Activated naive CD4-positive, alpha-beta T cell treated with anti-CD3 and anti-CD28 coated beads, Interleukin-2, amount 50 U/mL, for 24 hours (primary cell): ENCODE results near the gene PDE5A.

Experiments
- H3K27ac Mint-ChIP-seq: one replicate; pipeline ENCODE4 v1.8.0; 2021; ENCODE audit warnings: mild to moderate bottlenecking, mixed read lengths
- H3K27me3 Mint-ChIP-seq: one replicate; pipeline ENCODE4 v1.8.0; 2021; ENCODE audit warnings: mixed read lengths
- H3K36me3 Mint-ChIP-seq: one replicate; pipeline ENCODE4 v1.8.0; 2021; ENCODE audit warnings: mixed read lengths
- H3K4me1 Mint-ChIP-seq: one replicate; pipeline ENCODE4 v1.8.0; 2021; ENCODE audit warnings: mixed read lengths
- H3K4me3 Mint-ChIP-seq: one replicate; pipeline ENCODE4 v1.8.0; 2021; ENCODE audit warnings: mild to moderate bottlenecking, mixed read lengths
- H3K9me3 Mint-ChIP-seq: one replicate; pipeline ENCODE4 v1.8.0; 2021; ENCODE audit warnings: mixed read lengths

The PDE5A gene

DNA sequence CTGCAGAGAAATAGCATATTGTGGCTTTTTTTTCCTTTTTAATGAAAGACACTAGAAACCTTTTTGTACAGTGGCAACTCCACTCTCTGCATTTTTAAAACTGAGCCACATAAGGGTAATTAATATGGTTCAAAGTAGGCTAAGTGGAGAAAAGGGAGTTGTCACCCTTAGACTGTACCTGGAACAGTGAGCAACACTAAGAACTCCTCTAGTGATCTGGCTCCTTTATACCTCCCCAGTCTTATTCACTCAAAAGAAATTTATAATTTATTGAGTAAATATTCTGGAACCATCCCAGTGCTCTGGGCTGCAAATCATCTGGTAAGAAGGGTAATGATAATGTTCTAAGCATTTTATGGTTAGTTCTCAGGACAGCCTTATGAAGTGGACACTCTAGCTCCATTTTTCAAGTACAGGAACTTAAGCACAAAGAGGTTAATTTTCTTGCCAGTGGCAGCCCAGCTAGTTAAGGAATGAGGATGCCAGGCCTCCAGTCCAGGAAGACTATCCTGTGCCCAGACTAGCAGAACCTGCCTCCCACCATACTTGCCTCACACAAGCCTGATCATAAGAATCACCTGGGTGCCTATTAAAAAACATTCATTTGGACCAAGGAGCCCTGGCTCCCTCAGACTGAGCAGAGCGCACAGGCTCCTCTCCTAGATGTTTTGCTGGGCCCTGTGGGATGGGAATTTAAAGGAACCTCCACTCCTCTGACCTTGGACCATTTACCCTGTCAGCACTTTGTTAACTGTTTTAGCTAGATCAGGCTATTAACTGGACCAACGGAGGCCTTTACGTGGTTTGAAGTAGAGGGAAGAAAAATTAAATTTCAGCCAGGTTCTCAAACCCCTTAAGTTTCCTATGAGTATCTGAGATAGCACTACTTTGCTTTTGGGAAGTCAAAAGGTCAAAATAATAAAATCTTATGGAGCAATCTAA is 102.6 kb downstream of the PDE5A start:
- H3K4me1 Mint-ChIP-seq, result no peaks in the 10 kb centered on the region
- H3K36me3 Mint-ChIP-seq, result peaks cover 12% of the 10 kb centered on the region
- H3K27me3 Mint-ChIP-seq, result no peaks in the 10 kb centered on the region
- no peak overlapping the region for H3K27ac Mint-ChIP-seq
- H3K9me3 Mint-ChIP-seq, result no peaks in the 10 kb centered on the region
- no peak overlapping the region for H3K4me3 Mint-ChIP-seq

DNA sequence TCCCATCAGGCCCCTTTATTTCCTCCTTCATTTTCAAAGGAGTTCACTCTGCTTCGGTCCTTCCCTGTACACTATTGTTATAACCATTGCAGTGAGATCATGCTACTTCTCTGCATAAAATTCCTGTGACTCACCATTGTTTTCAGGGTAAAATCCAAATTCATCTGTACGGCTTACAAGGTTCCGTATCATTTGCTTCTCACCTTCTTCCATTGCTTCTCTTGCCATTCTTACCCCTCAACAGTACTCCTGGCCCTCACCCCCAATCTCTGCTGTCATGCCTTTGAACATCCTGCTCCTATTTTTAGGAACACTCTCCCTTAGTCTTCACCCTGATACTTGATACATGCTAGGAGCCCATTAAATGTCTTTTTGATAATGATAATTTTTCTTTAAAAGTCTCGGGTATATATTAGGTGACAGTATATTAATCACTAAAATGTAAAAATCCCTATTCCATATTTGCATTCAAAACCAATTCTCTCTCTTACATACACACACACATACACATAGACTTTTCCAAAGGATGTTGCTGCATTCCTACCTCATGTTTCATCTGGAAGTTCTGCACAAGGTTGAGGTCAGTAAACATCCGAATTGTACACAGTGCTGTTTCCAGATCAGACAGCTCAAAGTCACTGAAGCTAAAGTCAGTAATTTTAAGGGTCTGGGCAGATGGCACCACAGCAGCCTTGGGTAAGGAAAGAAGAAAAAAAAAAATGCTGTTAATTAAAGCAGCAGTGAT is 103.4 kb downstream of the PDE5A start:
- peak overlapping the region; percentile 6 for H3K27ac Mint-ChIP-seq
- H3K4me1 Mint-ChIP-seq, result no peaks in the 10 kb centered on the region
- H3K9me3 Mint-ChIP-seq, result no peaks in the 10 kb centered on the region
- no peak overlapping the region for H3K4me3 Mint-ChIP-seq
- H3K36me3 Mint-ChIP-seq, result peaks cover 14% of the 10 kb centered on the region
- no peaks in the 10 kb centered on the region for H3K27me3 Mint-ChIP-seq

DNA sequence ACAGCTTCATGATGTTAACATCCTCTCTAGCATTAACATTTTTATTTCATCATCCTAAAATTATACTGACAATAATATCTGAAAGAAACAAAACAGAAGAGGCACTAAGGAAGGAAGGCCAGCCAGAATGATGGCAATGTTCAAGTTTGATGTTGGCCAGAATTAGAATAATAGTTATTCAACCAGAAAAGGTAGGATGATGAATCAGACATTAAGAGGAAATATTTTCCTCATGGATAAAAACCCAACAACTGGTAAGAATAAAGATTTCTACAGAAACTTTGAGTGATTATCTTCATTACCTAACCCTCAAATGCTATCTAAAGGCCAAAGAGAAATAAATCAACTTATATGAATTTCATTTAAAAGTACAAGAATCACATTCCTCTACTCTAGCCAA is 105.2 kb downstream of the PDE5A start:
- Mint-ChIP-seq H3K4me3 (no peak overlapping the region), H3K9me3 (no peaks in the 10 kb centered on the region), H3K36me3 (peaks cover 10% of the 10 kb centered on the region), H3K27ac (no peak overlapping the region), H3K27me3 (no peaks in the 10 kb centered on the region), H3K4me1 (no peaks in the 10 kb centered on the region)

DNA sequence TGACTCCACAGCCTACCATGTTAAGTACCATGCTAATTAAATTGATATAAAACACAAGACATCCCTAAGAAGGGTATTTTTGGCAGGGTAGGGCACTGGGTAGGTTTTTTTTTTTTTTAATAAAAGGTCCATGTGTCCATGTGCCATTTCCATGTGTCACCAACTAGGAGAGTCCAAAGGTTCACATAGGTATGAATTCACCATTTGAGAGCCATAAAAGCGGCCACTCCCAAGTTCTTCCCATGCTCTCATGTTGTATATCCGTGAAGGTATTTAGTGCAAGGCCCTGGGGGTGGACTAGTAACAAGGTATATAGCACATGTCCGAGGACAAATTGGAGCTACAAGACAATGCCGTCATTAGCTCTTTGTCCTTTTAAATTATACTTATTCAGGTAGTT is 107.3 kb downstream of the PDE5A start:
- Mint-ChIP-seq H3K4me3 (no peak overlapping the region), H3K4me1 (no peaks in the 10 kb centered on the region), H3K36me3 (peaks cover 14% of the 10 kb centered on the region), H3K27me3 (no peaks in the 10 kb centered on the region), H3K9me3 (no peaks in the 10 kb centered on the region), H3K27ac (no peak overlapping the region)

DNA sequence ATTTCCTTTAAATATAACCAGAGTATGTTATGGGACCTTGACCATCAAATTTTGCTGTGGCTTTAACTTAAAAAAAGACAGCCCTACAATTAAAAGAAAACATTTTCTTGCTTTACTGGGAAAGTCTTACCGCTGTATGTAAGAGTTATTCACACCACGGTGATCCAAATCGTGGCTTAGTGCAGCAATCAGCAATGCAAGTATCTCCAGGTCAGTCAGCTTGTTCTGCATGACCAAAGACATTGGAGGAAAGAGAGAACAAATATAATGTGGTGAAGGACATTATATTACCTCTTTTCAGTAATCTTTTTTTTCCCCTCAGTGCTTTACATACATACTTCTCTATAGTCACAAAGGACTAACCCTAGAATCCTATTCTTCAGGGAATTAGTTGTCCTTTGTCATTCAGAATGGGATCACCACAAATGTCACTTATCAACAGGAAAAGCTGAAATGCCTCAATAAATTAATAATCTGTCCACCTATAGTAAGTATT is 109.6 kb downstream of the PDE5A start:
- Mint-ChIP-seq H3K4me3 (no peak overlapping the region), H3K9me3 (no peaks in the 10 kb centered on the region), H3K36me3 (peaks cover 14% of the 10 kb centered on the region), H3K4me1 (no peaks in the 10 kb centered on the region), H3K27me3 (no peaks in the 10 kb centered on the region), H3K27ac (no peak overlapping the region)

DNA sequence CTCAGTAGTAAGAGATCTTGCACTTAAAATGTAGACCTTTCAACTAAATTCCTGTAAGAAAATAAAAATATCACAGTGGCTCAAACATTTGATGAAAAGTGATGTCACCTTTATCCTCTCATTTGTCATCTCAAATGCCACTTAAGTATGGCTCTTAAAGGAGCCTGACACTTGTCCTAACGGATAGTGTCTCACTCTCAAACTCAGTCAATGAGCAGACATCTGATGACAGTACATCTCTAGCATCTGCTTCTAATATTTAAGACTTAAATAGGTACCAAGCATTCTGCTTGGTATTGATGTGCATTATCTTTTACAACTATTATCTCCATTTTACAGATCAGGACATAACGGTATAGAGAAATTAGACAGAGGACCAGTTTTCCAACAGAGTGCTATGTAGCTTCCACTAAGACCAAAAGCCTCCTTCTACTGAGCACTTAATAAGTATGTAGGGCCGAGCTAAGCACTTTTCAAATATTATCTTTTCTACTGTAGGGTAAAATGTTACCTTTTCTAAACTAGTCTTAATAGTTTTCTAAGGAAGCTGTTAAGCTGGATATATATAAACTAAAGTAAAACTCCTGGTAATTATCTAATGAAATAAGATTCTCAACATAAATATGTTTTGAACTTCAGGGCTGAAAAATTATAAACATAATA is 110.2 kb downstream of the PDE5A start:
- Mint-ChIP-seq H3K27me3 (no peaks in the 10 kb centered on the region), H3K9me3 (no peaks in the 10 kb centered on the region), H3K36me3 (peaks cover 18% of the 10 kb centered on the region), H3K4me3 (no peak overlapping the region), H3K27ac (no peak overlapping the region), H3K4me1 (no peaks in the 10 kb centered on the region)

DNA sequence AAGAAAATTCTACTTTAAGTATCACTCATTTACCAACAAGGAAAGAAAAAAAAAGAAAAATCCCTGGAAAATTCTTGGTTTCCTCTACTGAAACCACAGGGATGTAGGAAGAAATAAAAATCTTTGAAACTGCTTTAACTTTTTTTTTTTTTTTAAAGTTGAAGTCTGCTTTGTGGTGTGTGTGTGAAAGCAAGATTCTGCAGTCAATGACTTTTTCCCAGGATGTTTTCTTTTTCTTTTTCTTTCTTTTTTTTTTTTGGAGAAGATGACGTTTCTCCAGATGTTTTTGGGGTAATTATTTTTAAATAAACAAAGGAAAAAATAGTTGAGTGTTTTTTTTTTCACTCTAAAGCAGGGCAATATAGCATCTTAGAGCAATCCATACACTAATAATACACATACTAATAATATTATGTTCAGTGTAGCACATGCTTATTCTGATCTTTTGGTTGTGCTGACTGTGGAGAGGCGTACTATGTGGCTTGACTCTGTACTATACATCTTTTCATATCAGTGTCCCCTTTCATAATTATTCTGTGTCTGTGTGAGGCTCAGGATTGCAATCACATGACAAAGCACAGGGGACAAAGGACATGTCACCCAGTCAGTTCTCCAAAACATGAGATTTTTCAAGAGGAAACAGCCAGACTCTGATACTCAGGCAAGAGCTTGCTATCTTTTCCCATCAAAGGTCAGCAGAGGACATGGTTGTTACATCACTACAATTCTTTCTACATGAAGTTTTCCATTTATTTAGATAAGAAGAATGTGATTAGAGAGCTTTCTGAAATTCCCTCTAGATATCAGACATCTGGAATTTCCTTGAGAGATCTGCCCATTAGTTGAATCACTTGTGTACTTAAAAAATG is 111.0 kb downstream of the PDE5A start:
- no peaks in the 10 kb centered on the region for H3K9me3 Mint-ChIP-seq
- no peak overlapping the region for H3K4me3 Mint-ChIP-seq
- no peak overlapping the region for H3K27ac Mint-ChIP-seq
- H3K4me1 Mint-ChIP-seq, result no peaks in the 10 kb centered on the region
- no peaks in the 10 kb centered on the region for H3K27me3 Mint-ChIP-seq
- H3K36me3 Mint-ChIP-seq, result peaks cover 18% of the 10 kb centered on the region

DNA sequence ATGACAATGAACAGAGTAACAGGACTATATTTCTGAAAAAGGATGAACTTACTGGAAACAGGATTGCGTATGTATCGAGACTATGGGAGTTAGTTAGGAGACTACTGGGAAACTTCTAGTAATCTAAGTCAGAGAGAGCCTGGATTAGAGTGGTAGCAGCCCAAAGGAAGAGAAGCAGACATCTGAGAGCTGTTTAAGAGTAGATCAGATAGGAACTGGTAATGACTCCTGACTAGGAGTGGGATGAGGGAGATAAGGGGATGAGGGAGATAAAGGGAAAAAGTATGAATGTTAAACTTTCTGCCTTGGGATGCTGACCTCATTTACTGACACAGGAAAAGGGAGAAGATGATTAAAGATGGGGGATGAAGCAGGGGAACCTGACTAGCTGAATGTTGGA is 116.2 kb downstream of the PDE5A start:
- Mint-ChIP-seq H3K4me1 (no peaks in the 10 kb centered on the region), H3K36me3 (peaks cover 16% of the 10 kb centered on the region), H3K27ac (no peak overlapping the region), H3K9me3 (no peaks in the 10 kb centered on the region), H3K4me3 (no peak overlapping the region), H3K27me3 (no peaks in the 10 kb centered on the region)

DNA sequence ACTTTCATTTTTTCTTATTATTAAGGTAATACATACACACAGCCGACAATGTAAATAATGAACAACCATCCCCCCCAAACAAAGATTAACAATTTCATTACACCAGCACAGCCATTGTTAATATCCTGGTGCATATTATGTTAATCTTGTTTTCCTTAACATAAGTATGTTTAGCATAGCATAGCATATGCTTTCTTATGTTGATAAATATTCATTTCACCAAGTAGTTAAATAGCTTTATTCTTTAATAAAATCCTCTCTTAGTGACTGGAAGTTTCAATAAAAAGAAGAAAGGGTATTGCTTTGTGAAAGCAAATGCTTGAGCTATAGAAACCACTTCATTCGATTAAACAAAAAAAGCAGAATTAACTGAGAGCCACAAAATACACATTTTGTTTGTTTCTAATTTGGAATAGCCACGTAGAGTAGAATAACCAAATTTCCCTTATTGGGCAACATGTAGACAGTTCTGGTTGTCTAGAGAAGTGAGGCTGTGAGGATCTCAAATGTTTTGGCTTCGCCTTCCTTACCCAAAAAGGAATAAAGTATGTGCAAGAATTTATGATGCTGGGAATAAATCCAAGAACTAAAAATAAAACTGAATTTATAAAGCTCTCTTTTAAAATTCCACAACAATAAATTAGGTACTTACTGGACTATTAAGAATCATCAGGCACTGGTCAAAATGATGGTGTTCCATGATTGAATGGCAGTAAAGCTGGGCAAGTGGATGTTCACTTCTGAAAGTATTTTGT is 118.0 kb downstream of the PDE5A start:
- H3K4me3 Mint-ChIP-seq, result no peak overlapping the region
- H3K27me3 Mint-ChIP-seq, result no peaks in the 10 kb centered on the region
- H3K36me3 Mint-ChIP-seq, result peaks cover 13% of the 10 kb centered on the region
- H3K27ac Mint-ChIP-seq, result no peak overlapping the region
- no peaks in the 10 kb centered on the region for H3K4me1 Mint-ChIP-seq
- H3K9me3 Mint-ChIP-seq, result no peaks in the 10 kb centered on the region

DNA sequence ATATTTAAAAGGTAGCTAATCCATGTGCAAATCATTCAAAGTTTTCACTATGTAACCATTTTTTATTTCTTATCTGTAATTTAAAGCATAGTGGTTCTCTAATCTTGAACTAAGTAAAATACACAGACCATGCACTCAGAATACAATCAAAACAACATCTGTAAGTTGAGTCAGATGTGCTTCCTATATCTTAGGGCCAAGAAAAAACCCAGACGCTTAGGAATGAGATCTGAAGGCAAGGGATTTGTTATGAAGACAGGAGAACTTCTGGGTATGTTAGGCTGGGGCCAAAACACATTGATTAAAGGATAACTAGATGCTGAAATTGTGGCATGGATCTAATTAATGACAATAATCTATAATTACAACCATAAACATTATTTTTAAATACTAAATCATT is 120.3 kb downstream of the PDE5A start:
- Mint-ChIP-seq H3K4me1 (no peaks in the 10 kb centered on the region), H3K9me3 (no peaks in the 10 kb centered on the region), H3K4me3 (no peak overlapping the region), H3K36me3 (peaks cover 12% of the 10 kb centered on the region), H3K27ac (no peak overlapping the region), H3K27me3 (no peaks in the 10 kb centered on the region)

DNA sequence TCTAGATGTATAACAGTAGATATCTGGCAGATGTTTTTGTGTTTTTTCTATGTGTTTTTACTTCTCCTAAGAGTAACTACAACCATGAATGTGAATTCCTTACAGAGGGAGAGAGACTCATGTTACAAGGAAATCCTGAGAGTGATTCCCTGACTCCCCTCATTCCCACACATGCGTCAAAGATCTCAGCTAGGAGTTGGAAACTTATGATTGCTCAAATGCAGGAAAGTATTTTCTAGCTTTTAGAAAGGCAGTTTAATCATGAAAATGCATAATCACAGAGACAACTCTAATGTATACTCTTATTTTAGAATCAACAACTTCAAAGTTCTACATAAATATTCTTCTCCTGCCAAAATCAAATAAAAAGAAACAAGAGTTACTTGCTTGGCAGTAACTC is 121.8 kb downstream of the PDE5A start:
- no peak overlapping the region for H3K27ac Mint-ChIP-seq
- peaks cover 7% of the 10 kb centered on the region for H3K36me3 Mint-ChIP-seq
- no peaks in the 10 kb centered on the region for H3K4me1 Mint-ChIP-seq
- H3K9me3 Mint-ChIP-seq, result no peaks in the 10 kb centered on the region
- H3K27me3 Mint-ChIP-seq, result no peaks in the 10 kb centered on the region
- no peak overlapping the region for H3K4me3 Mint-ChIP-seq

DNA sequence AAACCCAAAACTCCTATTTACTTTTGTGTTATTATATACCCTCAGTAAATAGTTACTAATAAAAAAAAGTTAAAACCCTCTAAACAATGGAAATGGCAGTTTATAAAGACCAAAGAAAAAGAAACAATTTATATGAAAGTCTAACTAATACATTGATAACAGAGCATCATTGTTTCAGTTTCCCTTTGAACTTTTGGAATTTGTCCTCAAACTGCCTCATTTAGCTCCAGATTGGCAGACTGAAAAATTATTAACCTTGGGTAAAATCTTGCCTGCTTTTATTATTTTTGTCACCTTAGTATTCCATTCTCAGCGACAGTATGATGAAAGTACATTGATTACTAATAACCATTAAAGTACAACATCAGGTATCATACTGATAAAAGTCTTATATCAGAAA is 124.0 kb downstream of the PDE5A start:
- Mint-ChIP-seq H3K4me3 (no peak overlapping the region), H3K27me3 (no peaks in the 10 kb centered on the region), H3K36me3 (peaks cover 12% of the 10 kb centered on the region), H3K4me1 (no peaks in the 10 kb centered on the region), H3K27ac (no peak overlapping the region), H3K9me3 (no peaks in the 10 kb centered on the region)

DNA sequence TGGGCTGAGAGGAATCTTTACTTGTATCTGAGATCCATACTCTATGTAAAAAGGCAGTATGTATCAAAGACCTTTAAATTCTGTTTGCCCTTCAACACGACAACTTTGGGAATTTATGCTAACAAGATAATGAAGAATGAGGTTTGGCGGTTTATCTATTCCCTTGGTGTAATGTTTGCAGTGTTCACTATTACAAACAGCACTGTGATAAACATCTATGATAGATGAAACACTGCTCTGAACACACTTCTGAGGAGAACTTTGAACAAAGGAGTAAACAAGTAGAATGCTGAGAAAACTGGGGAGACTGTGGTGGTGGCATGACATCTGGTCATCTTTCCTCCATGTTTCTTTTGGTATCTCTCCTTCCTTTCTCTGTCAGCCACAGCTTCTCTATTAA is 126.9 kb downstream of the PDE5A start:
- H3K27ac Mint-ChIP-seq, result no peak overlapping the region
- no peaks in the 10 kb centered on the region for H3K9me3 Mint-ChIP-seq
- H3K27me3 Mint-ChIP-seq, result no peaks in the 10 kb centered on the region
- H3K36me3 Mint-ChIP-seq, result peaks cover 12% of the 10 kb centered on the region
- H3K4me1 Mint-ChIP-seq, result no peaks in the 10 kb centered on the region
- H3K4me3 Mint-ChIP-seq, result no peak overlapping the region

DNA sequence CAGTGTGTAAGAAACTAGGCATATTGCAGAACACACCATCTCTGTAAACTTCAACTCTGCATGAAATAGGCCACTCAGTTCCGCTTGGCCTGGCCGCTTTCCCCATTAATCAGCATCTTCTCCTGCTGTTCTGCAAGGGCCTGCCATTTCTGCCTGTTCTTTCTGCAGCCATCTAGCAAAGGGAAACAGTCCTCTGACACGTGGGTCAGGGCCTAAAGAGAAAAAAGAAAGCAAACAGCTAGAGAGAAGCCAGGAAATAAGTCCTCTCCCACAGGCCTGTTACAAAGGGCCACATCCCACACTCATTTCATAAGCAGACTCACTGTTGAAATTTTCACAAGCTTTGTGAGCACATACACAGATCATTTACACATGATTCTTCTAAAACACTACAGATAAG is 130.1 kb downstream of the PDE5A start:
- Mint-ChIP-seq H3K4me3 (no peak overlapping the region), H3K27ac (no peak overlapping the region), H3K36me3 (peaks cover 9% of the 10 kb centered on the region), H3K9me3 (no peaks in the 10 kb centered on the region), H3K4me1 (no peaks in the 10 kb centered on the region), H3K27me3 (no peaks in the 10 kb centered on the region)
